Neural progenitor cell (in vitro differentiated cells): ENCODE results near the gene FUT7. TPM values are rescaled to one million over a fixed set of nuclear protein-coding genes. Genes with fewer than 3 reads are reported as not detected.

ENCODE experiments used
- DNase-seq: peaks from one replicate; pipeline ENCODE4 v3.0.0-alpha.2; 2016; ENCODE audit warnings: low spot score
- H2AFZ ChIP-seq: fragments of 200-600 bp; sonication (generic); replicated peaks from 2 replicates; pipeline ENCODE4 v1.6.1; 2016; ENCODE audit warnings: antibody characterized with exemption
- H3F3A ChIP-seq: fragments of 200-600 bp; sonication (generic); 2 replicates; pipeline ENCODE4 v1.6.1; 2016; ENCODE audit warnings: antibody characterized with exemption, low read depth
- H3K27ac ChIP-seq: fragments of 200-600 bp; sonication (generic); 2 replicates; pipeline ENCODE4 v1.5.1; 2016; ENCODE audit warnings: mild to moderate bottlenecking
- H3K27me3 ChIP-seq: fragments of 200-600 bp; sonication (generic); 2 replicates; pipeline ENCODE4 v1.6.1; 2016; ENCODE audit warnings: mild to moderate bottlenecking, moderate library complexity
- H3K36me3 ChIP-seq: fragments of 200-600 bp; sonication (generic); 2 replicates; pipeline ENCODE4 v1.5.1; 2016
- H3K4me1 ChIP-seq: fragments of 200-600 bp; sonication (generic); 2 replicates; pipeline ENCODE4 v1.6.1; 2016; ENCODE audit warnings: mixed run types
- H3K4me2 ChIP-seq: fragments of 200-600 bp; sonication (generic); 2 replicates; pipeline ENCODE4 v1.6.1; 2016
- H3K4me3 ChIP-seq: fragments of 200-600 bp; sonication (generic); 2 replicates; pipeline ENCODE4 v1.5.1; 2016
- H3K79me2 ChIP-seq: fragments of 200-600 bp; sonication (generic); 2 replicates; pipeline ENCODE4 v1.6.1; 2016; ENCODE audit warnings: low read depth
- H3K9ac ChIP-seq: fragments of 200-600 bp; sonication (generic); 2 replicates; pipeline ENCODE4 v1.6.1; 2016
- H3K9me3 ChIP-seq: fragments of 200-600 bp; sonication (generic); 2 replicates; pipeline ENCODE4 v1.5.1; 2016; ENCODE audit warnings: low read depth
- H4K20me1 ChIP-seq: fragments of 200-600 bp; sonication (generic); 2 replicates; pipeline ENCODE4 v1.6.1; 2016; ENCODE audit warnings: low read depth
- H3K27ac Mint-ChIP-seq: 3 replicates; pipeline ENCODE4 v1.8.0; 2021; ENCODE audit warnings: mixed read lengths
- H3K27me3 Mint-ChIP-seq: 2 replicates; pipeline ENCODE4 v1.8.0; 2022; ENCODE audit warnings: low read depth, mild to moderate bottlenecking, inconsistent platforms, moderate library complexity, mixed read lengths; ENCODE audit not compliant: insufficient read depth
- H3K36me3 Mint-ChIP-seq: 3 replicates; pipeline ENCODE4 v1.8.0; 2021; ENCODE audit warnings: mixed read lengths
- H3K4me1 Mint-ChIP-seq: 3 replicates; pipeline ENCODE4 v1.8.0; 2021; ENCODE audit warnings: mixed read lengths
- H3K4me3 Mint-ChIP-seq: 3 replicates; pipeline ENCODE4 v1.8.0; 2021; ENCODE audit warnings: mild to moderate bottlenecking, moderate library complexity, mixed read lengths
- H3K9me3 Mint-ChIP-seq: 3 replicates; pipeline ENCODE4 v1.8.0; 2020; ENCODE audit warnings: mixed read lengths
- CTCF ChIP-seq: fragments of 200-600 bp; sonication (generic); IDR thresholded peaks from 2 replicates; pipeline ENCODE4 v1.5.1; 2017; ENCODE audit warnings: antibody characterized with exemption, mild to moderate bottlenecking
- EZH2 ChIP-seq: fragments of 200-600 bp; sonication (generic); IDR thresholded peaks from 2 replicates; pipeline ENCODE4 v1.6.1; 2017; ENCODE audit warnings: antibody characterized with exemption, mild to moderate bottlenecking, moderate library complexity
- EZH2phosphoT487 ChIP-seq: fragments of 200-600 bp; sonication (generic); IDR thresholded peaks from 2 replicates; pipeline ENCODE4 v1.6.1; 2017; ENCODE audit warnings: antibody characterized with exemption
- total RNA-seq: library from RNA; depleted of rRNA; stranded (reverse); fragments of >200 nt; gene quantifications from 2 replicates; pipeline ENCODE4 v1.2.3, GENCODE V29; 2015; ENCODE audit warnings: low replicate concordance

The FUT7 gene
- total RNA-seq, 1 donor from 2014 or later: not detected

- Histone ChIP-seq H3K4me2 (no peak overlapping the region), H3K36me3 (no peaks in the 10 kb centered on the region), H3K4me1 (no peaks in the 10 kb centered on the region), H3F3A (no peaks in the 10 kb centered on the region), H3K27me3 (no peaks in the 10 kb centered on the region), H3K9me3 (no peaks in the 10 kb centered on the region), H3K9ac (no peak overlapping the region), H3K79me2 (no peaks in the 10 kb centered on the region), H3K4me3 (no peak overlapping the region), H4K20me1 (no peaks in the 10 kb centered on the region), H3K27ac (no peak overlapping the region), H2AFZ (no peak overlapping the region)
- Mint-ChIP-seq H3K9me3 (no peaks in the 10 kb centered on the region), H3K27me3 (peaks cover 3% of the 10 kb centered on the region), H3K27ac (no peak overlapping the region), H3K4me1 (no peaks in the 10 kb centered on the region), H3K36me3 (peaks cover 5% of the 10 kb centered on the region), H3K4me3 (no peak overlapping the region)
- DNase-seq: no peak
- TF ChIP-seq CTCF (no peak), EZH2 (no peak), EZH2phosphoT487 (no peak)
Observed at GRCh38 chr9:137012694-137013570, 19.0 kb downstream of the FUT7 start.

DNA sequence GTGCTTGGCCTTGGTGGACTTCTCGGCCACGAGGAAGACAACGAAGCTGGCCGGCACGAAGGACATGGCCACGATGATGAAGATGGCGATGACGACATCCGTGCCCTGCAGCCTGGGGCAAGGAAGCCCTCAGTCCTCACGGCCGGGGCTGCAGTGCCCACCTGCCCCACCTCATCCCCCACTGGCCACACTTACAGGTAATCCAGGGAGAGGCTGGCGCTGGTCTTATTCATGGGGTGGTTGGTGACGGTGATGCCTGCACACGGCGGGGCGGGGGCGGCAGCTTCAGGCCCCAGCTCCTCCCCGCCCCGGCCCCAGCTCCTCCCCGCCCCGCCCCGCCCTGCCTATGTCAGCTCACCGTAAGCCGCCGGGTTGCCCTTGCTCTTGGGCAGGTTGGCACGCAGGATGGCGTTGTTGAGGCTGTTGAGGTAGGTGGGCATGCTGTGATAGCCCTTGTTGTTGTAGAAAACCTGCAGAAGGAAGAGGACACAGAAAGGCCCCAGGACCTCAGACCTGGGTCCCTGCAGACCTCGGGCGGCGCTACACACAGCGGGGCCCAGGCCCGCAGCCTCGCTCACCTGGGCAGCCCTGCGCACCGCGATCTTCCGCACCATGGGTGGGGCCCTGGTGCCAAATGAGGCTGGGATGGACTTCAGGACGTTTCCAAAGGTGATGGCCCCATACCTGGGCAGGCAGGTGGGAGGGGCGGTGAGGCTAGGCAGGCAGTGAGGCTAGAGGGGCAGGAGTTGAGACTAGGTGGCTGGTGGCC is 19.8 kb downstream of the FUT7 start:
- Histone ChIP-seq H3K36me3 (no peaks in the 10 kb centered on the region), H3K27ac (no peak overlapping the region), H2AFZ (no peak overlapping the region), H3K9ac (no peak overlapping the region), H3K9me3 (no peaks in the 10 kb centered on the region), H3F3A (no peaks in the 10 kb centered on the region), H3K79me2 (no peaks in the 10 kb centered on the region), H3K4me2 (no peak overlapping the region), H3K4me1 (no peaks in the 10 kb centered on the region), H4K20me1 (no peaks in the 10 kb centered on the region), H3K4me3 (no peak overlapping the region), H3K27me3 (no peaks in the 10 kb centered on the region)
- no peak for TF ChIP-seq CTCF
- TF ChIP-seq EZH2phosphoT487: no peak
- TF ChIP-seq EZH2: no peak
- H3K9me3 Mint-ChIP-seq: no peaks in the 10 kb centered on the region
- no peak overlapping the region for H3K4me3 Mint-ChIP-seq
- DNase-seq: no peak
- no peak overlapping the region for H3K27ac Mint-ChIP-seq
- H3K4me1 Mint-ChIP-seq: no peaks in the 10 kb centered on the region
- peaks cover 4% of the 10 kb centered on the region for H3K27me3 Mint-ChIP-seq
- H3K36me3 Mint-ChIP-seq: peaks cover 5% of the 10 kb centered on the region

DNA sequence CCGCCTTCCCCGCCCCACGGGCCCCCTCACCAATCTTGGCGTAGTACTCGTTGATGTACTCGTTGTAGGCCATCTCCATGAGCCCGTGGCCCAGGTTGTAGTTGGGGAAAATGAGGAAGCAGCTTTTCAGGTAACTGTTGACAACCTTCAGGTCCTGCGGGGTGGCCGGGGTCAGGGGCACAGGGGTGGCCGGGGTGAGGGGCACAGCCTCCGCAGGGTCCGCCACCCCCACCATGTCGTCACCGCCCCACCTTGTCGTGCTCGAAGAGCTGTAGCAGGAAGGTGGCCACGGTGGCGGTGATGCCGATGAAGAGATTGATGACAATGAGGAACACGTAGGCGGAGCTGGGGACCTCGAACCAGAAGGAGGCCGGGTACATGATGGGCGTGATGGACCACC is 20.7 kb downstream of the FUT7 start:
- Histone ChIP-seq H3K4me3 (no peak overlapping the region), H3K9ac (no peak overlapping the region), H3K36me3 (no peaks in the 10 kb centered on the region), H3K27me3 (no peaks in the 10 kb centered on the region), H3K27ac (no peak overlapping the region), H3K4me1 (no peaks in the 10 kb centered on the region), H2AFZ (no peak overlapping the region), H3K4me2 (no peak overlapping the region), H3K79me2 (no peaks in the 10 kb centered on the region), H3K9me3 (no peaks in the 10 kb centered on the region), H4K20me1 (no peaks in the 10 kb centered on the region), H3F3A (no peaks in the 10 kb centered on the region)
- Mint-ChIP-seq H3K27ac (no peak overlapping the region), H3K9me3 (no peaks in the 10 kb centered on the region), H3K36me3 (peaks cover 1% of the 10 kb centered on the region), H3K4me3 (no peak overlapping the region), H3K4me1 (no peaks in the 10 kb centered on the region), H3K27me3 (peaks cover 5% of the 10 kb centered on the region)
- no peak for DNase-seq
- no peak for TF ChIP-seq CTCF
